Stimulated activated CD4-positive, alpha-beta T cell treated with anti-CD3 and anti-CD28 coated beads, Interleukin-4, amount 100 ng/mL, for 48 hours (primary cell): Measurements from ENCODE around the gene PHF21A.
"Not testable (repeated sequence)": the region's sequence is repeated elsewhere in the genome, so short reads cannot be mapped to it uniquely, and the experiment has no call there.

Experiments
- DNase-seq, 2 donors: peaks; one replicate each; pipeline ENCODE4 v3.0.0-alpha.2; 2020; ENCODE audit warnings: low read depth in 2 of 2

Gene PHF21A

DNA sequence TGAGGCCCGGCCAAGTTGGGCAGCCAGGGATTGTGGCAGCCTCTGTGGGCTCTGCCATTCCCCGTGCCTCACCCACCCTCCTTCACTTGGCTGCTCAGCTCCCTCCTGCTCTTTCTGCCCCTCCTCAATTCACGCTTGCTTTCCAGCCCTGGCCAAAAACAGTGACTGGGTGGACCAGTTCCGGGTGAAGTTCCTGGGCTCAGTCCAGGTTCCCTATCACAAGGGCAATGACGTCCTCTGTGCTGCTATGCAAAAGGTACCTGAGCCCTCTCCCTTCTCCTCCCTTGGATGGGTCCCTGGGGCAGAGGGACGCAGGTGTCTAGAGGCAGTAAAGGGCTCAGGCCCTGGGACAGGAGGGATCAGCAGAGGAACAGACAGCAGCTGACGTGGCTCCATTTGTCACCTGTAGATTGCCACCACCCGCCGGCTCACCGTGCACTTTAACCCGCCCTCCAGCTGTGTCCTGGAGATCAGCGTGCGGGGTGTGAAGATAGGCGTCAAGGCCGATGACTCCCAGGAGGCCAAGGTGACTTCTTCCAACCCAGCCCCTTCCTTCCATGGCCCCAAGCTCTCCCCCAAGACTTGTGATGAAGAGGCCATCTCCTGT is 216.8 kb downstream of the PHF21A start:
- DNase-seq, result no peak

DNA sequence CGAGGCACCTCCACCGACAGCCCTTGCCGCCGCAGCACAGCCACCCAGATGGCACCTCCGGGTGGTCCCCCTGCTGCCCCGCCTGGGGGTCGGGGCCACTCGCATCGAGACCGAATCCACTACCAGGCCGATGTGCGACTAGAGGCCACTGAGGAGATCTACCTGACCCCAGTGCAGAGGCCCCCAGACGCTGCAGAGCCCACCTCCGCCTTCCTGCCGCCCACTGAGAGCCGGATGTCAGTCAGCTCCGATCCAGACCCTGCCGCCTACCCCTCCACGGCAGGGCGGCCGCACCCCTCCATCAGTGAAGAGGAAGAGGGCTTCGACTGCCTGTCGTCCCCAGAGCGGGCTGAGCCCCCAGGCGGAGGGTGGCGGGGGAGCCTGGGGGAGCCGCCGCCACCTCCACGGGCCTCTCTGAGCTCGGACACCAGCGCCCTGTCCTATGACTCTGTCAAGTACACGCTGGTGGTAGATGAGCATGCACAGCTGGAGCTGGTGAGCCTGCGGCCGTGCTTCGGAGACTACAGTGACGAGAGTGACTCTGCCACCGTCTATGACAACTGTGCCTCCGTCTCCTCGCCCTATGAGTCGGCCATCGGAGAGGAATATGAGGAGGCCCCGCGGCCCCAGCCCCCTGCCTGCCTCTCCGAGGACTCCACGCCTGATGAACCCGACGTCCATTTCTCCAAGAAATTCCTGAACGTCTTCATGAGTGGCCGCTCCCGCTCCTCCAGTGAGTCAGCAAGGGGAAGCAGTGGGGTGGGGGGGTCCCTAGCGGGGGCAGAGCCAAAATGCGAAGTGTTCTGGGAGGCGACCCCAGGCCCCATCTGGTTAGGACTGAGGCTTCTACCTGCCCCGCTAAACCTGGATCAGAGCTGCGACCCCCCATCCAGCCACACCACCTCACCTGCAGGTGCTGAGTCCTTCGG is 218.5 kb downstream of the PHF21A start:
- DNase-seq, result no peak

DNA sequence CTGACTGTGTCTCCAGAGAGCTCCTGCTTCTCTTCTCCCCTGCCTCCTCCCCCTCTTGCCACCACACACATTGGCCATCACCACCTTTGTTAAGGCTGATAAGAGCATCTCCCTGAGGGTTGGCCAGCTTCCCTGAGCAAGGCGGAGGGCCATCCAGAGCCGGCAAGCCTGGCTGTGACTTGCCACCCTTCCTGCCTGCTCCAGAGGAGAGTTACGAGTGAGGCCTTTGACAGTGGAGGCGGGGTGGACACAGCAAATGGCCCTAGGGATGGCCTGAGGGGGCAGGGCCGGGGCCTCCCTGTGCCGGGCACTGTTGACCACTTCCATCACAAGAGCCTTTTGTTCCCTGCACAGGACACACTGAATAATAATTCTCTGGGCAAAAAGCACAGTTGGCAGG is 219.6 kb downstream of the PHF21A start:
- DNase-seq, result no peak

DNA sequence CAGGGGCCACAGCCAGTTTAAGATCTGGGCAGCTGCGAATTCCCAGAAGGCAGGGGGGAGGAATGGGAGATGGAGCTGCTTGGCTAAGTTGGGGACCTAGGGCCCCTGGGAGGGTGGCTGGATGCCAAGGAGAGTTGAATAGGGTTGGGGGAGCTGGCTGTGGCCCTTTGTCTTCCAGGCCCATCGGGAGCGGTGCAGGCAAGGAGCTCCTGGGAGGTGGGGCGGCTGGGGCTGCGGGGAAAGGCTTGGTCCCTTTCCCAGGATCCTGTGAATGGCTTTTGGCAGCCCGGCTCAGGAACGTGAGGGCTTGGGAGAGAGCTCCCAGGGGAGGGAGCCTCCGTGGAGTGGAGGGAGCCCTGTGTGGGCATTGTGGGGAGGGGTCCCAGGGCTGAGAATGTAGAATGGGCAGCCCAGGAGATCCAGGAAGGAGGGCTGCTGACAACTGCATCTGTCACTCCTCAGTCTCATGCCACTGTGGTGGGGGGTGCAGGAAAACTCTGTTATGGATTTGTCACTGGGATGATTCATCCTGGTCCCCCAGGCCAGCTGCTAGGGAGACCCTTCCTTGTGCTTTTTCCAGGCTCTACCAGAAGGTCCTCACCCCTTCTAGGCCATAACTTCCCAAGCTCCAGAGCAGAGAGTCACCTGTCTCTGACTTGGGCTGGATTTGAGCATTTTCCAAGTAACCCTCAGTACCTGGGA is 220.2 kb downstream of the PHF21A start:
- no peak for DNase-seq

DNA sequence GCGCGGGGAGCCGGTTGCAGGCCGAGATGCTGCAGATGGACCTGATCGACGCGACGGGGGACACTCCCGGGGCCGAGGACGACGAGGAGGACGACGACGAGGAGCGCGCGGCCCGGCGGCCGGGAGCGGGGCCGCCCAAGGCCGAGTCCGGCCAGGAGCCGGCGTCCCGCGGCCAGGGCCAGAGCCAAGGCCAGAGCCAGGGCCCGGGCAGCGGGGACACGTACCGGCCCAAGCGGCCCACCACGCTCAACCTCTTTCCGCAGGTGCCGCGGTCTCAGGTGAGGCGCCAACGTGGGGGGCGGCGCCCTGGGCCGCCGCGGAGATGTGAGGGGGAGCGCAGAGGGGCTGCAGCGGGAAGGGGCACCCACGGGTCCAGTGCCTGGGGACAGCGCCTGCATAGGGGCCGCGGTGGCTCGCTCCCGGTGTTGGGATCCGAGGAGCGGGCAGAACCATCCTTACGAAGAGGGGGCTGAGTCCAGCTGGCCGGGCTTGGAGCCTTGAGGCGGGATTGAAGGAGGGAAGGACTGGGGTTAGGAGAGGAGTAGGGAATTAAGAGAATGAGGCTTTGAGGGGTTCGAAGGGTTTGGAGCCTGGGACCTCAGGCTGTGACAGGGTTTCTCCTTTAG is 221.0 kb downstream of the PHF21A start:
- DNase-seq, result not testable (repeated sequence)

DNA sequence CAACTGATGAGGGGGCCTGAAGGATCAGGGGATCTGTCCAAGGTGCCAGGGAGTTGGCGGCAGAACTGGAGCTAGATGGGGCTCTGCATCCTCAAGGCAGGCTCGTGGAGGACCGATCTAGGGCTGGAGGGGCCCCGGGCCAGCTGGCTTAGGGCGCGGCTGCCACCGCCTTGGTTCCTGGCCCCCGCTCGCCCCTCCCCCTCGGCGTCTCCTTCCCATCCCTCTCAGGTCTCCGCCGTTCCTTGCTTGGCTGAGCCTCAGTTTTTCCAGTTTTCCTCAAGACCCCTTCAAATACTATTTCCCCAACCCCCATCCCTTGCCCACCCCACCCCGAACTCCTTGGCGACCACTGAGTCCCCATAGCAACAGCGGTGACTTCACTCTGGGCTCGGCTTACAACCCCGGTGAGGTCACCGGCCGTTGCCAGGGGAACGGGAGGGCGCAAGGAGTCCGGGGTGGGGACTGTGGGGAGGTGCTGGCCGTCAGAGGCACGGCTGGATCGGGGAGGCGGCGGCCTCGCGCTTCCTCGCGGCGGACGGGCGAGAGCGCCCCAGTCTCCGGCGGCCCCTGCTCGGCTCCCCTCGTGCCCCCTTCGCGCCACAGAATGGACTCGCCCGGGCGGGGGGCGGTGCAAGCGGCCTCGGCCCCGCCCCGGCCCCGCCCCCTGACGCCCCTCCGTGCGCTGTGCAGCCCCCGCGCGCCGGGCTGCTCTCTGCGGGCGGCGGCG is 221.6 kb downstream of the PHF21A start:
- peak; percentile 48 to 56 for DNase-seq

DNA sequence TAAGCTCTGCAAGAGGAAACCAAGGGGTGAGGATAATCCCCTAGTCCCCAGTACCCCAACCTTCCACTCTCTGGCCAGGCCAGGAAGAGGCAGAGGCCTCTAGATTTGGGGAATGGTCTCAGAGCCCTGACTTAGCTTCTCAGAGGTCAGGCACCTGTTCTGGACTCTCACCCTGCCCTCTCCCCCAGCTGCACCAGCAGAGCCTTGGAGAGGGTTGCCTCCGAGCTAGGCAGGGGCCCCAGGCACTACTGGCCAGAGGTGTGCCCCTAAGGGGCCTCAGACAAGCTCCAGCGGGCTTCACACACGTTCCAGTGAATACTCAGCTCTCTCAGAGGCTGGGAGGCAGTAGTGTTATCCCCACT is 222.2 kb downstream of the PHF21A start:
- DNase-seq, result no peak

DNA sequence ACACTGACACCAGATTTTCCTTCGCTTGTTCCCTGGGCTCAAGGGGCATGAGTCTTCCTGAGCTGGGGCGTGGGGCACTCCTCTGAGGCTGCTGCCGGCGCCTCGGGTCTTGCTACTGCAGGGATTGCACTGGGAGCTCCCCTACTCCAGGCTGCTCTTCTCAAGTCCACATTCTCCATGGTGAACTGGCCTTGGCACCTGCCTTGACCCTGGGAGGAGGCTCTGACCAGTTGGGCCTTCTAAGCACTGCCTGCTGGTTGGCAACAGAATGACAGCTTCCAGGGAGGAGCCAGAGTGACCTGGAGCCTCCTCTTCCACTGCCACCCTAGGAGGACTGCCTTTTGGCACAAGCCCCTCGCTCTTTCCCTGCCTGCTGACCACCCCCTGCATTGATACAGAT is 223.7 kb downstream of the PHF21A start:
- no peak for DNase-seq

DNA sequence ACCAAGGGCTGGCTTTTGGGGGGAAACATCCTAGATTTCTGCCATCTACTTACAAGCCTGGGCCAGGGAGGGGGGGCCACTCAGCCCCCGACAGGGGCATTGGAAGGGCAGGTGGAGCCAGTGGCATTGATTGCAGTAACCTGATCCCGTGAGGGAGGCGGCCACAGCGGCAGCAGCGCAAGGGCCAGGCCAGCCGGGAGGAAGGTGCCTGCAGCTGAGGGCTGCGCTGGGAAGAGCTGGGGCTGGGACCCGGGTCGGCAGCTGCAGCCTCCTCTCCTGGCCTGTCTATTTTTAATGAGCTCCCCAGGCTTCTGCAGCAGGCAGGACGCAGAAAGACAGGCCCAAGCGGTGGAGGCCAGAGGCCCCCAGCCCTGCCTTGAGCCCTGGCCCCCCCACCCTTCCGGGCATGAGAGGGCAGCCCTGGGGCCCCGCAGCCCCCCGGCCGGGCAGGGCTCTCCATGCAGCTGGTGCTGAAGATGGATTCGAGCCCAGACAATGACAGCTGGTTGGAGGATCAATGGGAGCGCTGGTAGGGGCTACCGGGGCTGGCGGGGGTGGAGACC is 224.8 kb downstream of the PHF21A start:
- no peak for DNase-seq

DNA sequence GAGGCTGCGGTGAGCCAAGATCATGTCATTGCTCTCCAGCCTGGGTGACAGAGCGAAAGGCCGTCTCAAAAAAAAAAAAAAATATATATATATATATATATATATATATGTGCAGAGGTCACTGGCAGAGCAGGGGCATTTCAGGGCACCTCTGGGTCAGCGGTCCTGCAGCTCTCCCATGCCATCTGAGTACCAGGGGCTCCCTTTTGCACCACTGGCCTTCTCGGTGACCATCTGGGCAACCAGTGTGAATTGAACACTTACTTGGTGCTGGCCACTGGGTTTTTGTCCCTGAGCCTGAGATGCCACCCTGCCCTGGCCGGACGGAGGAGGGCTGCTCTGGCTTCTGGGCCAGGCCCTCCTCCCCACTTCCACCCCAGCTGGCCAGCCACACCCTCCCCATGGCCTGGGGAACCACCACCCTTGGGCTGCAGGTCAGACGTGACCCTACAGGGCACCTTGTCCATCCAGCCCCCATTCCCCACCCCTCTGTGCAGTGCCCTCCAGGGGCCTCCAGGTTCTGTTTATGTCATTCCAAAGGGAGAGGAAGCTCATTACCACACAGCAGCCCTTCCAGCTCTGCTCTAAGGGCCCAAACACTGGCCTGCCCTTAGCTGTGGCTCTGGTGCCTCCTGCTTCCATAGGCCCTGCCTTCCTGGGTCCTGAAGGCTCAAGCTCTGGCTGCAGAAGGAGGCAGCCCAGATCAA is 225.5 kb downstream of the PHF21A start:
- no peak for DNase-seq

DNA sequence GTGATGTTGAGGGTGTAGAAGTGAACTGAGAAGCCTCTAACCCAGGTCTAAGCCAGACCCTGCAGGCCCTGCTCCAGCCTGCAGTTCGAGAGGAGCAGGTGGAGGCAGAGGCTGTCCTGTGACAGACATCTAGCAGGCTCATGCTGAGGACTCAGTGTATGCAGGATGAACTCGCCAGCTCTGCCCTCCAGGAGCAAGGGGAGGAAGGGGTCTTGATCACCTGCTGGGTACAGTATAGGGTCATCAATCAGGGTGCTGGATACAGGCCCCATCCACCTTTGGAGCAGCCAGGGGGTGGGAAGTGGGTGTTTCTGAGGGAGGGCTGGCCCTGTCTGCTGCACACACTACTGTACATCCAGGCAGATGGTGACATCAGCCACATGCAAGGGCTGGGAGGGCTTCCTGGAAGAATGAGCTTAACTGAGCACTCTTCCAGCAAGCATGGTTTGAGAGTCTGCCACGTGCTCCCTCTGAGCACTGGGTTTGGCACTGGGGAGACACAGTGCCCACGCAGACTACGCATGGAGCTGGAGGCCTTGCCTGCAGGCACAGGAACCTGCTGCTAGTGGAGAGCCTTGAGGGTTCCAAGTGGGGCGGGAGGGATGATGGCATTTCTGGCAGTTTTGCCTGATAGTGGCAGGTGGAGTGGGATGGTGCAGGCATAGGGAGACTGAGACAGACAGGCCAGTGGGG is 226.6 kb downstream of the PHF21A start:
- DNase-seq, result no peak

DNA sequence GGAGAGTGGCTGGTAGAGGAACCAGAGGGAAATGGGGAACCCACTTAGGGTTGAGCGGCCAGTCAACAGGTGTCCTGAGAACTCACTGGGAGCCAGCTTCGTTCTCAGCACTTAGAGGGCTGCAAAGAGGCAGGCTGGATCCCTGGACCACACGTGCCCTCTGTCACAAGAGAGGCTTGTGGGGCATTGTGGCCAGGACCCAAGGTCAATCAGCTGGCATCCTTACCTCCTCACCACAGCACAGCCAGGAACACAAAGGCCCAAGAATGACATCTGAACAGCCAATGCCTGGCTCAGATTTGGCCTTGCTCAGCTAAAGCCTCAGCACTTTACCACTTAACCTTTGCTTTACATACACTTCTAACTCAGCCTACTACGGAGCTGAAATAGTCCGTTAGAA is 228.4 kb downstream of the PHF21A start:
- DNase-seq, result no peak

DNA sequence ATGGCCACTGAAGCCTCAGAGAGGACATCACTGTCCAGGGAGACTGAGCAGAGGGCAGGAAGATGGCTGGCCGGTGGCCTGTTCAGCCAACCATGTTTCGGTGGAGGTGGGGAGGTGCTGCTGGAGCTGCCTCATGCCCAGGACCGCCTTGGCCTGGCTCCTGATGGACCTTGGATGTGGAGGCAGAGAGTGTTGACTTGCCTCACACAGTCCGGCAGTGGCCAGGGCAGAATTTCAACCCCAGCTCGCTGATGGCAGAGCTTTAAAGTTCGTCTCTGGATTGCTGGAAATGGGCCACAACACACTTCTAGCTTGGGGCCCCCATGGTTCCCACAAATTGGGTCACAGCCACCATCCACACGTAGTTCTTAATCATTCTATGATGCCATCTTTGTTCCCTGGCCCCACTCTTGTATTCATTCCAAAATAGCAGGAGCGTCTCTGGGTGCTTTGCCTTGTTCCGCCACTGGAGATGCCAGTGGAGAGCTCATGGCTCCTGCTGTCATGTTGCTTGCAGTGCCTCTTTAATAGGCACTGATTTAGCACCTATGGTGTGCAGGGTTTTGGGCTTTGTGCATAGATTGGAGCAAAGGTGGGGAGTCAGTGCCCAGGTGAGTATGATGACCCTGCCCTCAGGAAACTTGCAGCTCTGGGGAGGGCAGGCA is 230.2 kb downstream of the PHF21A start:
- no peak for DNase-seq

DNA sequence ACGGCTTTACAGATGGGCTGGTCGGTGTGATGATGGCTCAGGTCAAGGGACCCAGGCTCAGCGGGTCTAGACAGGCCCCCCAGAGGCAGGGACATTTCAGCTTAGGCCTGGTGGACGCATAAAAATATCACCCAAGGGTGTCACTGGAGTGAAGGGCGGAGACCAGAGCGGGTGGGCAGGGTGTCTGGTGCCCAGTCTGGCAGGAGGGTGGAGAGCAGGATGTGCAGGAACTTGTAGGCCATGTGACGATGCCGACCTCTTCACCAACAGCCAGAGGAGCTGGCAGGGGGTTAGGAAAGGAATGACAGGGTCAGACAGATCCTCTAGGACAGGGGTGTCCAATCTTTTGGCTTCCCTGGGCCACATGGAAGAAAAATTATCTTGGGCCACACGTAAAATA is 231.3 kb downstream of the PHF21A start:
- DNase-seq, result no peak

DNA sequence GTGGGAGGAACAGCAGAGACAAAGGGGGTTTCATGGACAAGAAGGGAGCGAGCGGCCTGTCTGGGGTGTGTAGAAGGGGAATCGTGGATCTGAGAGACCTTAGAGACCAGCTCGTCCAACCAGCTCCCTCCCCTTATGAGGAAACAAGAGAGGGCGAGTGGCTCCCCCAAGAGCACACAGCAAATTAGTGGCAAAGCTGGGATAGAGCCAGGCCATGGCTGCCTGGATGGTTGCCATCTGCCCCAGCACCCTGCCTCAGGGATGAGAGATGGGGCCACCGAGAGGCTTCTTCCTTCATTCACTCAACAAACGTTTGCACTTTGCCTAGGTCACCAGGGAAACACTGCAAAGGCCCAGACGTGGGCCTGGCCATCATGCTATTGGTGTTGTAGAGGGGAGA is 231.7 kb downstream of the PHF21A start:
- no peak for DNase-seq

DNA sequence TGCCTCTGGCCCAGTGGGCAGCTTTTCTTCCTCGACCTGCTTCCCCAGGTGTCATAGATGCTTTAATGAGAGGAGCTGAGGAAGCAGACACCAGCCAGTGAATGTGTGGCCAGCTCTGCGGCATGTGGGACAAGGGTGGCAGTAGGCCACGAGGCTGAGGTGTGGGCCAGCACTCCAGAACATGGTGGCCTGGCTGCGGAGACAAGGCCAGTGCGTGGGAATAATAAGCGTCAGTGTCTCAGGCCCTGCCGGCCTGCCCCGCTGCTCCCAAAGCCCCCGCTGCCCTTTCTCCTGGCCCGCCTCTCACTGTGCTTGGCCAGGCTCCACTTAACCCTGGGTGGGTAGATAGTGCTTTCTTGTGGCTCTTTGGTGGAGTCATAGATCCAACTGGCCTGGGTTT is 233.7 kb downstream of the PHF21A start:
- no peak for DNase-seq

DNA sequence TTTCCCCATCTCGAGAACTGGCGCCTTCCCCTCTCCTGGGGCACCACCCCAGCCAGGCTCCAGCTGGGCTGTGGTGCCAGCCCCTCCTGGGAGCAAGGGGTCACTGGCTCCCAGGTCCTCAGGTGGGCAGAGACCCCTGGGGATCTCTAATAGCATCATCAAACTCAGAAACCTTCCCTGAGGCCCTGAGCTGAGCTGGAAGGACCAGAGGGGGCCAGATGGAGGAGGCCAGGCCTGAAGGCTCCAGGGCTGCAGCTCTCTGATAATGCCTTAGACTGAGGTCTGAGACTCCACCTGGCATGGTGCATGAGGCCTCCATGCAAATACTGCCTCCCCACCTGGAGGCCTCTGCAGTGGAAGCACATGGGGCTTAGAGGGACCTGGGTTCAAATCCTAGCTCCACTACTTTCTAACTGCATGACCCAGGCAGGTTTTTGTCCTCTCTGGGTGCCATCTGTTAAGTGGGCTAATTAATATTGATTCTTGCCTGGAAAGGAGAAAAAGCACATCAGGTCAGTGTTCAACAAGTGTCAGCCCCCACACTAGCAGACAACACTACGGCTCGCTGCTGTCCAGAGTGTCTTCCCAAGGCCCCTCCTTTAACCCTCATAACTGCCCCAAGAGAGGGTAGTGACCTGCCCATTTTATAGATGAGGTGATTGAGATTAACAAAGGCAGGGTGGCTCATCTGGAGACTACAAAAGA is 234.3 kb downstream of the PHF21A start:
- no peak for DNase-seq

DNA sequence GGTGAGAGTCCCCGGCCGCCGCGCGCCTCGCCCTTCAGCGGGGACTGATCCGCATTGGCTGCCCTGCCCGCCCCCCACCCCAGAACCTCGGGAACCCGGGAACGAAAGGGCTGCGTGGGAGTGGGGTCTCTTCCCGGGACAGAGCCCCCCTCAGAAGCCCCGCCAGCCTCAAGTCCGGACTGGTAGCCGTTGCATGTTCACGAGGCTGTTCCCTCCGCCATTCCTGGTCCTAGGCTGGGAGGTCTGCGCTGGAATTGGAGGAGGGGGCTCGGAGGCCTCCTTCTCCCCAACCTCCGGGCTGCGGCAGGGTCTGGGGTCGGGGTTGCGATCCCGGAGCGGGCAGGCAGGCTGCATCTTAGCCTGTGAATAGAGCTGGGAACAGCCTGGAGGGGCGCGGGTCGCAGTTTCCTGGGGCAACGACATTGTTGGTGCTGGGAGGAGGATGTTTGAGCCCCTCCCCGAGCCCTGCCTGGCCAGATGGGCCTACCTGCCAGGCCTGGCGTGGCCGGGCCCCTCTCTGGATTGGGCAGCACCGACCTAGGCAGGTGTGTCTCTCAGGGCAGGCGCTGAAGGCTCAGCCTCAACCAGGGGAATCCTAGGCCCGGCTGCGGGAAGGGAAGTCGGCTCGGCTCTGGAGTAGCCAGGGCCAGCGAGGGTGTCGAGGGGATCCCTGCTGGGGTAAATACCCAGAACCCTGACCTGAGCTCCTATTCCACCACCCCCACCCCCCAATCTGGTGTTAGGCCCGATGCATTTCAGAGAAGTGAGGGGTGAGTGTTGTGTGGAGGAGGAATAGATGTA is 235.1 kb downstream of the PHF21A start:
- no peak for DNase-seq
